K562 (cell line): ENCODE data around the gene VIPR2.

ENCODE experiments used
- DNMT1 ChIP-seq: fragments of 450-650 bp; IDR thresholded peaks from 2 replicates; pipeline ENCODE4 v1.6.1; 2016; ENCODE audit warnings: antibody characterized with exemption, mild to moderate bottlenecking
- ETV5 ChIP-seq: sonication (generic); formaldehyde crosslinking; IDR thresholded peaks from 2 replicates; pipeline ENCODE4 v1.4.0; 2020; ENCODE audit warnings: low read depth, mild to moderate bottlenecking, missing genetic modification reagents
- MAFK ChIP-seq: IDR thresholded peaks from 2 replicates; pipeline ENCODE4 v1.6.1; 2011; ENCODE audit warnings: low read length, improper control_type of control experiment
- PHF8 ChIP-seq: fragments of 200-600 bp; sonication (generic); IDR thresholded peaks from 2 replicates; pipeline ENCODE4 v1.6.1; 2012; ENCODE audit warnings: mixed run types, mild to moderate bottlenecking, inconsistent platforms, low read length, moderate library complexity, borderline replicate concordance
- POLR2A ChIP-seq: fragments of 450-650 bp; conservative IDR thresholded peaks from 2 replicates; pipeline ENCODE4 v1.6.1; 2016
- POLR2AphosphoS5 ChIP-seq: IDR thresholded peaks from 2 replicates; pipeline ENCODE4 v1.6.1; 2011; ENCODE audit warnings: mild to moderate bottlenecking, low read depth, low read length, moderate library complexity; ENCODE audit not compliant: control insufficient read depth, insufficient read depth
- RFX5 ChIP-seq: IDR thresholded peaks from 2 replicates; pipeline ENCODE4 v1.6.1; 2011; ENCODE audit warnings: low read depth, mild to moderate bottlenecking, improper control_type of control experiment, low read length
- TF ChIP-seq, protein P1 (sequence below): IDR thresholded peaks from 2 replicates; pipeline ENCODE4 v1.6.1; 2011; ENCODE audit warnings: borderline replicate concordance, low read depth, mild to moderate bottlenecking, moderate library complexity, low read length; ENCODE audit not compliant: insufficient read depth, poor library complexity, severe bottlenecking
- TF ChIP-seq, protein P2 (sequence below): fragments of 250-450 bp; sonication (Bioruptor Pico); IDR thresholded peaks from 2 replicates; pipeline ENCODE4 v1.6.1; 2021; ENCODE audit warnings: mild to moderate bottlenecking
- TF ChIP-seq, protein P3 (sequence below): sonication (generic); formaldehyde crosslinking; IDR thresholded peaks from 2 replicates; pipeline ENCODE4 v1.5.0; 2020; ENCODE audit warnings: missing genetic modification reagents
- TF ChIP-seq, protein P4 (sequence below): fragments of 250-450 bp; sonication (Bioruptor Pico); IDR thresholded peaks from 2 replicates; pipeline ENCODE4 v1.8.0; 2021; ENCODE audit warnings: moderate library complexity, mild to moderate bottlenecking, inconsistent platforms

DNA sequence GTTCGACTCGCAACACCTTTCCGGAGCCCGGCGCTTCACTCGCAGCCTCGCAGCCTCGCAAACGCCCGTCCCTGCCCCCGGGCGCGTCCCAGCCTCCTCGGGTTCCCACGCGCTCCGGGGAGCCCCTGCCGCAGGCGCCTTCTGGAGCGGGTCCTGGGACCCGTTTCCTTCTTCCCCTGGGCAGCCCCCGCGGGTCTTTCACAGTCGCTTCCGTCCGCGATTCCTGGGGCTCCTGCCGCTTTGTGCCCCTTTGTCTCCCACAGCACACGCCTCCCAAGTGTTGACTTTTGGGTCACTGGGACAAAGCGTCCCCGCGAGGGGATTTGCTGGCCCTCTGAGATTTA is 147.6 kb downstream of the VIPR2 start:
- TF ChIP-seq, protein P1, sequence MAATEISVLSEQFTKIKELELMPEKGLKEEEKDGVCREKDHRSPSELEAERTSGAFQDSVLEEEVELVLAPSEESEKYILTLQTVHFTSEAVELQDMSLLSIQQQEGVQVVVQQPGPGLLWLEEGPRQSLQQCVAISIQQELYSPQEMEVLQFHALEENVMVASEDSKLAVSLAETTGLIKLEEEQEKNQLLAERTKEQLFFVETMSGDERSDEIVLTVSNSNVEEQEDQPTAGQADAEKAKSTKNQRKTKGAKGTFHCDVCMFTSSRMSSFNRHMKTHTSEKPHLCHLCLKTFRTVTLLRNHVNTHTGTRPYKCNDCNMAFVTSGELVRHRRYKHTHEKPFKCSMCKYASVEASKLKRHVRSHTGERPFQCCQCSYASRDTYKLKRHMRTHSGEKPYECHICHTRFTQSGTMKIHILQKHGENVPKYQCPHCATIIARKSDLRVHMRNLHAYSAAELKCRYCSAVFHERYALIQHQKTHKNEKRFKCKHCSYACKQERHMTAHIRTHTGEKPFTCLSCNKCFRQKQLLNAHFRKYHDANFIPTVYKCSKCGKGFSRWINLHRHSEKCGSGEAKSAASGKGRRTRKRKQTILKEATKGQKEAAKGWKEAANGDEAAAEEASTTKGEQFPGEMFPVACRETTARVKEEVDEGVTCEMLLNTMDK, result no peak
- TF ChIP-seq, protein P2, sequence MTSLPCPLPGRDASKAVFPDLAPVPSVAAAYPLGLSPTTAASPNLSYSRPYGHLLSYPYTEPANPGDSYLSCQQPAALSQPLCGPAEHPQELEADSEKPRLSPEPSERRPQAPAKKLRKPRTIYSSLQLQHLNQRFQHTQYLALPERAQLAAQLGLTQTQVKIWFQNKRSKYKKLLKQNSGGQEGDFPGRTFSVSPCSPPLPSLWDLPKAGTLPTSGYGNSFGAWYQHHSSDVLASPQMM (CRISPR knock-in tag), result no peak
- TF ChIP-seq POLR2A (no peak), MAFK (no peak), PHF8 (no peak), RFX5 (no peak), ETV5 (no peak), POLR2AphosphoS5 (no peak), DNMT1 (no peak)
- TF ChIP-seq, protein P3, sequence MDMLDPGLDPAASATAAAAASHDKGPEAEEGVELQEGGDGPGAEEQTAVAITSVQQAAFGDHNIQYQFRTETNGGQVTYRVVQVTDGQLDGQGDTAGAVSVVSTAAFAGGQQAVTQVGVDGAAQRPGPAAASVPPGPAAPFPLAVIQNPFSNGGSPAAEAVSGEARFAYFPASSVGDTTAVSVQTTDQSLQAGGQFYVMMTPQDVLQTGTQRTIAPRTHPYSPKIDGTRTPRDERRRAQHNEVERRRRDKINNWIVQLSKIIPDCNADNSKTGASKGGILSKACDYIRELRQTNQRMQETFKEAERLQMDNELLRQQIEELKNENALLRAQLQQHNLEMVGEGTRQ (CRISPR knock-in tag), result no peak
- TF ChIP-seq, protein P4, sequence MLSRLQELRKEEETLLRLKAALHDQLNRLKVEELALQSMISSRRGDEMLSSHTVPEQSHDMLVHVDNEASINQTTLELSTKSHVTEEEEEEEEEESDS, result no peak
